Uterus (tissue), 4 donors: Measurements from ENCODE around the gene DDX24. TPM values are rescaled to one million over a fixed set of nuclear protein-coding genes. Genes with fewer than 3 reads are reported as not detected.

ENCODE experiments used
- DNase-seq, 2 donors: peaks; one replicate each; pipeline ENCODE4 v3.0.0-alpha.2; 2019 to 2020
- H3K27ac ChIP-seq, 2 donors: fragments of 200-600 bp; sonication (generic); 1 replicate in 1 of 2; 2 replicates in 1 of 2; pipeline ENCODE4 v1.5.1; 2016 to 2018
- H3K27me3 ChIP-seq, 2 donors: fragments of 200-600 bp; sonication (generic); one replicate each; pipeline ENCODE4 v1.5.1; 2018 to 2019; ENCODE audit warnings: control low read depth in 1 of 2
- H3K36me3 ChIP-seq, 2 donors: fragments of 200-600 bp; sonication (generic); one replicate each; pipeline ENCODE4 v1.5.1; 2019; ENCODE audit warnings: control low read depth in 1 of 2
- H3K4me1 ChIP-seq, 2 donors: fragments of 200-600 bp; sonication (generic); one replicate each; pipeline ENCODE4 v1.5.1; 2018 to 2019; ENCODE audit warnings: control low read depth in 1 of 2
- H3K4me3 ChIP-seq, 2 donors: fragments of 200-600 bp; sonication (generic); 1 replicate in 1 of 2; 2 replicates in 1 of 2; pipeline ENCODE4 v1.5.1; 2018 to 2019; ENCODE audit warnings: mild to moderate bottlenecking in 1 of 2
- H3K9me3 ChIP-seq, 2 donors: fragments of 200-600 bp; sonication (generic); one replicate each; pipeline ENCODE4 v1.5.1; 2019; ENCODE audit warnings: control low read depth in 1 of 2
- POLR2A ChIP-seq, 2 donors: fragments of 450-650 bp; IDR thresholded peaks; one replicate each; pipeline ENCODE4 v1.6.1; 2016; ENCODE audit warnings: antibody characterized with exemption in 2 of 2, mild to moderate bottlenecking in 1 of 2, moderate library complexity in 1 of 2
- intact Hi-C: fragments of 100-400 bp; cut with DNase I; formaldehyde crosslinking; loops from one replicate; pipeline ENCODE4 v1.15.1; 2023; ENCODE audit warnings: low total_unique reads
- total RNA-seq, 4 donors: library from RNA; depleted of rRNA in 3 of 4; stranded (reverse); fragments of >200 nt in 3 of 4; gene quantifications; one replicate each; pipeline versions ENCODE4 v1.1.0 to v1.2.4, GENCODE V29; 2014 to 2023
- TF ChIP-seq, protein P1 (sequence below), 4 experiments: fragments of 200-600 bp in 2 of 4; fragments of 450-650 bp in 2 of 4; sonication (generic) in 2 of 4; IDR thresholded peaks; one replicate each; pipeline ENCODE4 v1.5.1; 2016 to 2019; ENCODE audit warnings: antibody characterized with exemption in 4 of 4, mild to moderate bottlenecking in 2 of 4, moderate library complexity in 1 of 4
- donor health status: DM: yes; HTN: yes; CAD: no.

Gene DDX24
- total RNA-seq, 4 donors from 2014 or later: 55.6 to 223 (median 116) TPM

DNA sequence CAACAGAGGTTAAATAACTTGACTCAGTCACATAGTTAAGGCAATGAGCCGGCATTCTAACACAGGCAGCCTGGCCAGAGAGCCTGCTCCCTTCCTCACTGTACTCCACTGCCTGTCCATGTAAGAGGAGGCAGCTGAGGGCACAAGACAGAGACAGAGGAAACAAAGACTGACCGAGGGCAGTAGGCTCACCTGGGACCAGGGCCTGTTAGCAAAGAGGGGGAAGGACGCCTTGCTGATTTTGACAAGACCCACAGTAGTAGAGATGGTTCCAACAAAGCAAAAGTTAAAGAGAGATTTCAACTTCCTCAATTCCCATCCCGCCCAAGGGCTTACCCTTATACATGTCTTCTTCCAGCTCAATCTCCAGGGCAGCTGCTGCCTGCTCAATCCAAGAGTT is 28.3 kb downstream of the DDX24 start:
- no peak for DNase-seq
- H3K27ac ChIP-seq: no peak overlapping the region
- TF ChIP-seq, protein P1, sequence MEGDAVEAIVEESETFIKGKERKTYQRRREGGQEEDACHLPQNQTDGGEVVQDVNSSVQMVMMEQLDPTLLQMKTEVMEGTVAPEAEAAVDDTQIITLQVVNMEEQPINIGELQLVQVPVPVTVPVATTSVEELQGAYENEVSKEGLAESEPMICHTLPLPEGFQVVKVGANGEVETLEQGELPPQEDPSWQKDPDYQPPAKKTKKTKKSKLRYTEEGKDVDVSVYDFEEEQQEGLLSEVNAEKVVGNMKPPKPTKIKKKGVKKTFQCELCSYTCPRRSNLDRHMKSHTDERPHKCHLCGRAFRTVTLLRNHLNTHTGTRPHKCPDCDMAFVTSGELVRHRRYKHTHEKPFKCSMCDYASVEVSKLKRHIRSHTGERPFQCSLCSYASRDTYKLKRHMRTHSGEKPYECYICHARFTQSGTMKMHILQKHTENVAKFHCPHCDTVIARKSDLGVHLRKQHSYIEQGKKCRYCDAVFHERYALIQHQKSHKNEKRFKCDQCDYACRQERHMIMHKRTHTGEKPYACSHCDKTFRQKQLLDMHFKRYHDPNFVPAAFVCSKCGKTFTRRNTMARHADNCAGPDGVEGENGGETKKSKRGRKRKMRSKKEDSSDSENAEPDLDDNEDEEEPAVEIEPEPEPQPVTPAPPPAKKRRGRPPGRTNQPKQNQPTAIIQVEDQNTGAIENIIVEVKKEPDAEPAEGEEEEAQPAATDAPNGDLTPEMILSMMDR (IDR thresholded peaks at IDR 0.05): no peak
- TF ChIP-seq POLR2A (IDR thresholded peaks at IDR 0.05): no peak
- intact Hi-C loops: no loop called here
- H3K9me3 ChIP-seq: no peaks in the 10 kb centered on the region
- no peaks in the 10 kb centered on the region for H3K4me1 ChIP-seq
- no peaks in the 10 kb centered on the region for H3K36me3 ChIP-seq
- H3K4me3 ChIP-seq: no peak overlapping the region
- no peaks in the 10 kb centered on the region for H3K27me3 ChIP-seq

DNA sequence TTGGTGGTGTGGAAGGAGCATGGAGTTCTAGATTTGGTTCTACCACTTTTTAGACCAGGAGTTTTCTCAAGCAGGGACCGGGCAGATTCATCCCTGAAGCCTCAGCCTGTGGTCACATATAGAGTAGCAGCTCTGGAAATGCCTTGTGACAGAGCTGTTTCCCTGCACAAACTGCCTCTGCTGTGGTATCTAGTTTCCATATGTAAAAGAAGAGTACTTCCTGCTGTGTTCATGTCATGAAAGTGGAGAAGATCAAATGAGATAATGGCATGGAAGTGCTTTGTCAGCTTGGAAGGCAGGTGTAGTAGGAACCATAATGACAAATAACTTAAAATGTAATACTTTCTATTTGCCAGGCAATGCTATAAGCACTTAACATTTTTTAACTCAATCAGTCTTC is 28.8 kb downstream of the DDX24 start:
- no peak for DNase-seq
- H3K4me1 ChIP-seq: no peaks in the 10 kb centered on the region
- TF ChIP-seq POLR2A (IDR thresholded peaks at IDR 0.05): no peak
- TF ChIP-seq, protein P1 (IDR thresholded peaks at IDR 0.05): no peak
- no peaks in the 10 kb centered on the region for H3K27me3 ChIP-seq
- H3K9me3 ChIP-seq: no peaks in the 10 kb centered on the region
- no peaks in the 10 kb centered on the region for H3K36me3 ChIP-seq
- no peak overlapping the region for H3K4me3 ChIP-seq
- intact Hi-C loops: no loop called here
- H3K27ac ChIP-seq: no peak overlapping the region

DNA sequence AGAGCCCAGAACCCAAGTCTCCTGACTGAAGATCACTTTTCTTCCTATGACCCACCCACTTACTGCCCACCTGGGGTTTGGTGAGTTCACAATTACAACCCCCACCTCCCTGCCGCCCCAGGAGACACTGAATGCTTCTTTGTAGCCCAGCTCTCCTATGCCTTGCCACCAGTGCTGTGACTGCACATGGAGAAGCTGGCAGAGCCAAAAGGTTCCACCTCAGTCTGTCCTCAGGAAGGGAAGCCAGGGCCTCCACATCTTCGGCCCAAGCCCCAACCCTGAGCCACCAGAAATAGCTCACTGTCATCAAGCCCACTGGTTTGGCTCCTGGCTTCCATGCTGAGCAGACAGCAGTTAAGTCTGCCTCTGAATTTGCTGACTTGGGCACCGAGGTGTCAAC is 29.2 kb downstream of the DDX24 start:
- Histone ChIP-seq H3K27ac (no peak overlapping the region), H3K4me3 (no peak overlapping the region), H3K27me3 (no peaks in the 10 kb centered on the region), H3K36me3 (no peaks in the 10 kb centered on the region), H3K4me1 (no peaks in the 10 kb centered on the region), H3K9me3 (no peaks in the 10 kb centered on the region)
- intact Hi-C loops: no loop called here
- DNase-seq: no peak
- no peak for TF ChIP-seq POLR2A (IDR thresholded peaks at IDR 0.05)

DNA sequence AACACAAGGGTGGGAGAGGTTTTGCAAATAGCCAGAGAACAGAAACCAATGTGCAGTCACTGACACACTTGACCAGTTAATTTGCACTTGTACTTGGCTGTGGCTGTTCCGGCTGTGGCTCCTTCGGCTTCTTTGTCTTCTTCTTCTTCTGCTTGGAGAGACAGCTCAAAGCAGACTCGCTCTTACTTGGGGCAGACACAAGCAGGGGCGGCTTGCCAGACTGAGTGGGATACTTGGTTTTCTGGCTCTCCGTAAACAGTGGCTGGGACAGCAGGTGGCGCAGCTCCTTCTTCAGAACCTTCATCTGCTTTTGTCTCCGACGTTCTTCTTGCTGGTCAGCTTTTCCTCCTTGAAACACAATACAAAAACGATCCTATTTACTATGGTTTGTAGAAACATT is 29.9 kb downstream of the DDX24 start:
- no peak overlapping the region for H3K27ac ChIP-seq
- DNase-seq: peak; percentile 38 to 51
- intact Hi-C loops: no loop called here

DNA sequence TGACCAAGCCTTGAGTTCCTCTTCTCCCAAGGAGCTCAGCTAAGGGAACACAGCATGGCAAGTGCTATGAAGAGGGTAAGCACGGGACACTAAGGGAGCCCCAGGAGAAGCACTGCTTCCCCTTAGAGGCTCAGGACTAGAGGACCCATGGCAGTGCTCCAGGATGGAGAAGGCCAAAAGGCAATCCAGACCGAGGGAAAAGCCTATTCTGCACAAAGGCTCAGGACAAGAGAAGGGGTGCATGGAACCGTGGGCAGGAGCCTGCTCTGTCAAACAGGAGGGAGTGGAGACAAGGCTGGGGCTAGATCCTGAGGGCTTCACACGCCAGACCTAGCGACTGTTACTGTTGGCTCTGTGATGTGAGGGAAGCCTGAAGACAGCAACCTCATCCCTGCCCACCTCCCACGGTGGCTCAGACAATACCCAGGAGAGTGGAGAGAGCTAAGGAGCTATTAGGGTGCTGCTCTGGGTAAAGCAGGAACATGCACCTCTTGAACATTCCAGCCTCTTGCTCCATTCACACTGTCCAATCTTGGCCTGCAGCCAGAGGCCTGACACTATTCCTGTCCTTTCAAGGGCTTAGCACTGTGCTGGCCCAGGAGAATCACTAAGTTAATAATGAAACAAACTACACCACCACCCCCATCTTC is 30.6 kb downstream of the DDX24 start:
- TF ChIP-seq, protein P1 (IDR thresholded peaks at IDR 0.05): no peak
- no peak for TF ChIP-seq POLR2A (IDR thresholded peaks at IDR 0.05)
- Histone ChIP-seq H3K27ac (no peak overlapping the region), H3K4me1 (no peaks in the 10 kb centered on the region), H3K27me3 (no peaks in the 10 kb centered on the region), H3K4me3 (no peak overlapping the region), H3K9me3 (no peaks in the 10 kb centered on the region), H3K36me3 (no peaks in the 10 kb centered on the region)
- intact Hi-C loops: no loop called here
- DNase-seq: no peak

More for the DNA sequence above, 29.9 kb downstream of the DDX24 start:
- TF ChIP-seq, protein P1 (IDR thresholded peaks at IDR 0.05): peak; percentile 10 to 39 (median 30)
- TF ChIP-seq POLR2A (IDR thresholded peaks at IDR 0.05): no peak
- Histone ChIP-seq H3K4me3 (no peak overlapping the region), H3K4me1 (no peaks in the 10 kb centered on the region), H3K36me3 (no peaks in the 10 kb centered on the region), H3K27me3 (no peaks in the 10 kb centered on the region), H3K9me3 (no peaks in the 10 kb centered on the region)

DNA sequence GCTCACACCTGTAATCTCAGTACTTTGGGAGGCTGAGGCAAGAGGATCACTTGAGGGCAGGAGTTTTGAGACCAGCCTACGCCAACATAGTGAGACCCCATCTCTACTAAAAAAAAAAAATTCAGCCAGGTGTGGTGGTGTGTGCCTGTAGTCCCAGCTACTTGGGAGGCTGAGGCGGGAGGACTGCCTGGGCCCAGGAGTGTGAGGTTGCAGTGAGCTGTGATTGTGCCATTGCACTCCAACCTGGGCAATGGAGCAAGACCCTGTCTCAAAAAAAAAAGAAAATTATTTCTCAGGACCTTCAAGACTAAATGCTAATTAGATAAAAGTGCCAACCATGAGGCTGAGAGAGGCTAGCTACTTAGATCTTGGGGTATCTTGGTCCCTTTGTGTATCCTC is 31.4 kb downstream of the DDX24 start:
- DNase-seq: no peak
- no peak overlapping the region for H3K27ac ChIP-seq
- H3K4me1 ChIP-seq: no peaks in the 10 kb centered on the region
- intact Hi-C loops: no loop called here
- no peaks in the 10 kb centered on the region for H3K36me3 ChIP-seq
- no peak overlapping the region for H3K4me3 ChIP-seq
- H3K9me3 ChIP-seq: no peaks in the 10 kb centered on the region
- H3K27me3 ChIP-seq: no peaks in the 10 kb centered on the region
- TF ChIP-seq, protein P1 (IDR thresholded peaks at IDR 0.05): no peak
- TF ChIP-seq POLR2A (IDR thresholded peaks at IDR 0.05): no peak
